H9 (cell line): ENCODE data around the gene SYT2. TPM values are rescaled to one million over a fixed set of nuclear protein-coding genes. Genes with fewer than 3 reads are reported as not detected.

Experiments used
- DNase-seq: peaks from one replicate; pipeline ENCODE4 v3.0.0-alpha.2; 2017
- H2AFZ ChIP-seq: one replicate; pipeline ENCODE4 v1.6.1; 2013; ENCODE audit warnings: mild to moderate bottlenecking, low read length, control low read depth, moderate library complexity
- H2AK5ac ChIP-seq: 2 replicates; pipeline ENCODE4 v1.6.1; 2013; ENCODE audit warnings: low read length, control low read depth, mixed read lengths; ENCODE audit not compliant: insufficient read length
- H2BK120ac ChIP-seq: one replicate; pipeline ENCODE4 v1.6.1; 2013; ENCODE audit warnings: low read depth, mild to moderate bottlenecking, low read length, control low read depth, inconsistent platforms; ENCODE audit not compliant: poor library complexity, severe bottlenecking
- H2BK12ac ChIP-seq: 2 replicates; pipeline ENCODE4 v1.6.1; 2013; ENCODE audit warnings: low read length, control low read depth, mixed read lengths, low read depth; ENCODE audit not compliant: insufficient read length
- H2BK15ac ChIP-seq: 2 replicates; pipeline ENCODE4 v1.6.1; 2013; ENCODE audit warnings: low read depth, low read length, control low read depth
- H2BK20ac ChIP-seq: one replicate; pipeline ENCODE4 v1.6.1; 2013; ENCODE audit warnings: low read depth, mild to moderate bottlenecking, low read length, control low read depth, inconsistent platforms; ENCODE audit not compliant: poor library complexity, severe bottlenecking
- H2BK5ac ChIP-seq: 2 replicates; pipeline ENCODE4 v1.6.1; 2013; ENCODE audit warnings: low read length, control low read depth, mixed read lengths; ENCODE audit not compliant: insufficient read length
- H3K14ac ChIP-seq: 2 replicates; pipeline ENCODE4 v1.6.1; 2013; ENCODE audit warnings: low read length, control low read depth; ENCODE audit not compliant: insufficient read depth
- H3K18ac ChIP-seq: 2 replicates; pipeline ENCODE4 v1.6.1; 2013; ENCODE audit warnings: low read depth, mild to moderate bottlenecking, mixed read lengths, low read length, control low read depth; ENCODE audit not compliant: insufficient read length
- H3K23ac ChIP-seq: 2 replicates; pipeline ENCODE4 v1.6.1; 2013; ENCODE audit warnings: low read length, control low read depth, mixed read lengths, low read depth; ENCODE audit not compliant: insufficient read length
- H3K23me2 ChIP-seq: 2 replicates; pipeline ENCODE4 v1.6.1; 2013; ENCODE audit warnings: low read depth, mild to moderate bottlenecking, mixed read lengths, low read length, control low read depth; ENCODE audit not compliant: insufficient read length, poor library complexity, severe bottlenecking
- H3K27ac ChIP-seq: 2 replicates; pipeline ENCODE4 v1.5.1; 2013; ENCODE audit warnings: low read length, control low read depth, mixed read lengths, low read depth; ENCODE audit not compliant: insufficient read length
- H3K27me3 ChIP-seq: 2 replicates; pipeline ENCODE4 v1.6.1; 2013; ENCODE audit warnings: low read length, control low read depth, inconsistent platforms; ENCODE audit not compliant: insufficient read depth
- H3K4ac ChIP-seq: 2 replicates; pipeline ENCODE4 v1.6.1; 2013; ENCODE audit warnings: low read depth, mild to moderate bottlenecking, control low read depth, inconsistent platforms, low read length, moderate library complexity
- H3K4me1 ChIP-seq: 2 replicates; pipeline ENCODE4 v1.6.1; 2013; ENCODE audit warnings: low read length, control low read depth, inconsistent platforms; ENCODE audit not compliant: insufficient read depth
- H3K4me2 ChIP-seq: 2 replicates; pipeline ENCODE4 v1.6.1; 2013; ENCODE audit warnings: low read length, control low read depth, mixed read lengths; ENCODE audit not compliant: insufficient read length, insufficient read depth
- H3K56ac ChIP-seq: 2 replicates; pipeline ENCODE4 v1.6.1; 2013; ENCODE audit warnings: low read depth, mild to moderate bottlenecking, mixed read lengths, low read length, control low read depth; ENCODE audit not compliant: insufficient read length
- H3K79me1 ChIP-seq: 2 replicates; pipeline ENCODE4 v1.6.1; 2013; ENCODE audit warnings: low read depth, mild to moderate bottlenecking, moderate library complexity, low read length, control low read depth, inconsistent platforms; ENCODE audit not compliant: insufficient read depth, poor library complexity, severe bottlenecking
- H3K79me2 ChIP-seq: 2 replicates; pipeline ENCODE4 v1.6.1; 2013; ENCODE audit warnings: low read length, control low read depth, inconsistent platforms; ENCODE audit not compliant: insufficient read depth
- H3K9ac ChIP-seq: 2 replicates; pipeline ENCODE4 v1.6.1; 2013; ENCODE audit warnings: low read length, control low read depth, mixed read lengths; ENCODE audit not compliant: insufficient read length; ENCODE audit errors: extremely low read depth
- H3K9me3 ChIP-seq: one replicate; pipeline ENCODE4 v1.6.1; 2013; ENCODE audit warnings: low read depth, low read length, inconsistent platforms; ENCODE audit not compliant: control insufficient read depth
- H3T11ph ChIP-seq: one replicate; pipeline ENCODE4 v1.6.1; 2013; ENCODE audit warnings: mild to moderate bottlenecking, low read length, control low read depth, inconsistent platforms
- H4K20me1 ChIP-seq: one replicate; pipeline ENCODE4 v1.6.1; 2013; ENCODE audit not compliant: control insufficient read depth, insufficient read length, insufficient read depth
- H4K5ac ChIP-seq: 2 replicates; pipeline ENCODE4 v1.6.1; 2013; ENCODE audit warnings: low read depth, mild to moderate bottlenecking, mixed read lengths, low read length, control low read depth; ENCODE audit not compliant: insufficient read length
- H4K8ac ChIP-seq: replicated peaks from 2 replicates; pipeline ENCODE4 v1.6.1; 2013; ENCODE audit warnings: low read length, control low read depth, mixed read lengths, low read depth; ENCODE audit not compliant: insufficient read length
- H4K91ac ChIP-seq: 2 replicates; pipeline ENCODE4 v1.6.1; 2013; ENCODE audit warnings: low read depth, mild to moderate bottlenecking, moderate library complexity, mixed read lengths, low read length, control low read depth; ENCODE audit not compliant: insufficient read length
- H3K27ac Mint-ChIP-seq, 3 experiments: 2 replicates in 2 of 3; 3 replicates in 1 of 3; pipeline ENCODE4 v1.8.0; 2020 to 2021; ENCODE audit warnings: mixed read lengths in 3 of 3, mild to moderate bottlenecking in 1 of 3, moderate library complexity in 1 of 3
- H3K27me3 Mint-ChIP-seq: 2 replicates; pipeline ENCODE4 v1.8.0; 2021; ENCODE audit warnings: low read depth, mild to moderate bottlenecking, moderate library complexity, mixed read lengths
- H3K36me3 Mint-ChIP-seq, 3 experiments: 2 replicates in 2 of 3; 3 replicates in 1 of 3; pipeline ENCODE4 v1.8.0; 2020 to 2021; ENCODE audit warnings: low read depth in 3 of 3, mixed read lengths in 3 of 3; ENCODE audit not compliant: insufficient read depth in 1 of 3
- H3K4me1 Mint-ChIP-seq, 2 experiments: 2 replicates each; pipeline ENCODE4 v1.8.0; 2020; ENCODE audit warnings: mixed read lengths in 2 of 2
- H3K4me3 Mint-ChIP-seq, 2 experiments: 2 replicates in 1 of 2; 3 replicates in 1 of 2; pipeline ENCODE4 v1.8.0; 2020 to 2021; ENCODE audit warnings: mild to moderate bottlenecking in 2 of 2, mixed read lengths in 2 of 2, moderate library complexity in 1 of 2
- H3K9me3 Mint-ChIP-seq, 2 experiments: 2 replicates in 1 of 2; 3 replicates in 1 of 2; pipeline ENCODE4 v1.8.0; 2020; ENCODE audit warnings: mild to moderate bottlenecking in 2 of 2, mixed read lengths in 2 of 2, moderate library complexity in 1 of 2
- CTCF ChIP-seq: fragments of 200-600 bp; sonication (generic); conservative IDR thresholded peaks from 3 replicates; pipeline ENCODE4 v1.8.0; 2021; ENCODE audit warnings: antibody characterized with exemption, mild to moderate bottlenecking
- WGBS: extraction: QIAGEN DNeasy Blood & Tissue Kit; methylation state at CpG from one replicate; pipeline ENCODE4 v1.1.7; 2013; ENCODE audit warnings: missing lambda C conversion rate, low lambda C conversion rate, mixed read lengths; ENCODE audit not compliant: insufficient read length; ENCODE audit errors: extremely low coverage; 5-methylcytosine and 5-hydroxymethylcytosine counted together
- total RNA-seq: library from RNA; stranded (reverse); gene quantifications from 2 replicates; pipeline ENCODE4 v1.2.1, GENCODE V29; 2021

Gene SYT2
- total RNA-seq, 1 experiment from 2014 or later: 3.3 TPM

GRCh38 chr1:202689493-202690342, 20.5 kb downstream of the SYT2 start:
- no peak for TF ChIP-seq CTCF
- Histone ChIP-seq H4K20me1 (no peaks in the 10 kb centered on the region), H4K91ac (no peak overlapping the region), H2AFZ (no peak overlapping the region), H3K79me2 (no peaks in the 10 kb centered on the region), H3K27me3 (no peaks in the 10 kb centered on the region), H2BK12ac (no peak overlapping the region), H3K9me3 (no peaks in the 10 kb centered on the region), H2BK15ac (no peak overlapping the region), H3K23me2 (no peaks in the 10 kb centered on the region), H2BK20ac (no peak overlapping the region), H3K4me1 (peaks cover 2% of the 10 kb centered on the region; the same call in 1 of the 2 replicates), H3K18ac (no peak overlapping the region), H3T11ph (no peak overlapping the region), H4K5ac (no peak overlapping the region), H3K4me2 (no peak overlapping the region), H3K56ac (no peak overlapping the region), H3K9ac (no peak overlapping the region), H3K27ac (no peak overlapping the region), H2BK120ac (no peak overlapping the region), H2BK5ac (no peak overlapping the region), H3K23ac (no peak overlapping the region), H4K8ac (no peak overlapping the region), H3K14ac (no peak overlapping the region), H2AK5ac (no peak overlapping the region), H3K79me1 (no peaks in the 10 kb centered on the region), H3K4ac (no peak overlapping the region)
- Mint-ChIP-seq H3K4me1 (peaks cover 16 to 30% of the 10 kb centered on the region in 2 experiments; a peak in 3 of 4 replicates), H3K4me3 (no peak overlapping the region), H3K9me3 (no peaks in the 10 kb centered on the region), H3K27ac (peak overlapping the region in 1 of 3 experiments; percentile 57; a peak in 2 of 7 replicates), H3K36me3 (no peaks in the 10 kb centered on the region), H3K27me3 (peaks cover 21% of the 10 kb centered on the region)
- no peak for DNase-seq
- no CpG with 5 or more reads among the region's 9 CpGs for WGBS
